Limb (tissue), 2 donors: ENCODE data around the gene TCF3.

ENCODE experiments used
- DNase-seq, 2 donors: peaks; one replicate each; pipeline ENCODE4 v3.0.0-alpha.2; 2016; ENCODE audit errors: extremely low spot score in 2 of 2

TCF3 gene

DNA sequence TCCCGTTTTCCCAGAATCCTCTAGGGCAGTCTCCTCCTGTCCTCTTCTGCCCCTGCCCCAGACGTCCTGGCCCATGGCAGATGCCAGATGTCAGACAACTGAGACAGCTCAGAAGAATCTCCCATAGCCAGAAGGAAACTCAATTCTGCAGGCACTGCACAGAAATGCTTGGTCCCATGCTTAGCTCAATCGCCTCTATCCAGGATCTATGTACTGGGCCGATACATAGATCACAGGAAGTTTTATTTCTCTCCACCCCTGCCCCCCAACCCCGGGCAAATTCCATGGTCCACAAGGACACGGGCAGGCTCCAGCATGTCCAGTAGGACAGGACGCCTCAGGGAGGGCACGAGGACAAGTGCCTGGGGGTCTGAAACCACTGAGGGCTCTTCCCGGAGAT is 64.5 kb downstream of the TCF3 start:
- DNase-seq: no peak

DNA sequence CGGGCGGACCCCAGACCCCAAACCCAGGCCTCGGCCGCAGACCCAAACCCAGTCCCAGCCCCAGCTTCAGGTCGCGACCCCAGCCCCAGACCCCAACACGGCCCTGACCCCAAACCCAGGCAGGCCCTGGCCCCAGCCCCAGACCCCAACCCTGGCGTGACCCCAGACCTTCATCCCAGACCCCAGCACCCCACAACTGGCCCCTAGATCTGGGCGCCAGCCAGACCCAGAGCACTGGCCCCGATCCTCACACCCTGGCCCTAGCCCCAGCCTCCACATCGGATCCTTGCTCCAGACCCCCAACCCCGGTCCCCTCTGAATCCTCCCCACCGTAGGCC is 67.2 kb downstream of the TCF3 start:
- DNase-seq: peak in 1 of 2 donors; percentile 24

DNA sequence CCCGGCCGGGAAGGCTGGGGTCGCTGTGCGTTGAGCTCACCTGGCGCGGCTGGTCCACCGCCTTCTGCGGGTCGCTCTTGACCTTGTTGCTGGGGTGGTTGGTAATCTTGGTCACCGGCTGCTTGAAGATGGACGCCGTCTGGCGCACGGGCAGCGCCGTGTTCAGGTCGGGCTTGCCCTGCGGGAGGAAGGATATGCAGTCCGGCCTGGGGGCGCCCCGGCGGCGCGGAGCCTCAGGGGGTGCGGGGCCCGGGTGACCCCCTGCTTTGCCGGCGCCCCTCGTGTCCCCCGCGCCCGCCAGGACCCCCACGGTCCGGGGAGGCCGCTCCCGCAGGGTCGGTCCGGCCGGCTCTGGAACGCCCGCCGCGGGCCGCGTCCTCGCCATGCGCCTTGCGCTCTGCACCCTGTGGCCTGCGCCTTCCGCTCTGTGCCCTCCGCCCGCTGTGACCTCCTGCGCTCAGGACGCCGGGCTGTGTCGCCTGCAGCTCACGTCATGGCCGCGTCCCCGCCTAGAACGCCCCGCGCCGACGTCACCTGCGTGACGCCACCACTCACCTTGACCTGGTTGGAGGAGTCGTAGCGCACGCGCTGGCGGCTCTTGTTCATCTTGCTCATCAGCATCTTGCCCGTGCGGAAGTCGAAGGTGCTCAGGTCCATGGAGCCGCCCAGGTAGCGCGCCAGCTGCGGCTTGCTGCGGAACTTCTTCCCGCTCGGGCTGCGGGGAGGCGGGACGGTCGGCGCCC is 67.7 kb downstream of the TCF3 start:
- peak in 1 of 2 donors; percentile 27 for DNase-seq

DNA sequence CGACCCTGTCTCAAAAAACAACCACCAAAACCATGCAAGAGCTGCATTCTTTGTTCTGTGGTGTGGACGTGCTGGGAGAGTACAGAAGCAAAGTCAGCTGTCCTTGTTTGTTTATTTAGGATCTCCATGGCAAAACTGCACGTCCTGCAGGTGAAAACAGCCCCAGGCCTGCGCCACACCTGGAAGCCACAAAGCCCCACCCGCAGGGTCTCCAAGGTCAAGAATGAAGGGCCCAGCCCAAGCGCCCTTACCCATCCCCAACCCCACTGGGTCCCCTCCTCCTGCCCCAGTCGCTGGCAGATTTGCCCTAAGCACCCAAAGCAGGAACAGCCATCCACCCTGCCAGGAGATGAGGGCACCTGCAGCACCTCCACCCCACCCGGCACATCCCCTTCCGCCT is 70.2 kb downstream of the TCF3 start:
- DNase-seq: peak in 1 of 2 donors; percentile 26

DNA sequence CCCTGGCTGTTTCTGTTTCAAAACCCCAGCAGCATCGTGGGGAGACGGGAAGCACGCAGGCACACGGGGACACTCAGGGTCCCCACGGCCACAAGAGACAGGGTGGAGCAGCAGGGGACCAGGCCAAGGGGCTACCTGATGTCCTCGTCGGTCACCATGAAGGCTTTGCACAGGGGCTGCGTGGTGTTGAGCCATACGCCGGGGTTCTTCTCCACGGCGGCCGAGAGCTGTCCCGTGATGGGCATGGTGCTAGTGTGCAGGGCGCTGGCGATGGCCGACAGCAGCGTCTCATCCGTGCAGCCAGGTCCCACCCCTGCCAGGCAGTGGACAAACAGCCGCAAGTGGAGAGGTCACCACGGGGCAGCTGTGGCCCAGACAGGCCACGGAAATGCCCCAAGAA is 71.5 kb downstream of the TCF3 start:
- DNase-seq: no peak

DNA sequence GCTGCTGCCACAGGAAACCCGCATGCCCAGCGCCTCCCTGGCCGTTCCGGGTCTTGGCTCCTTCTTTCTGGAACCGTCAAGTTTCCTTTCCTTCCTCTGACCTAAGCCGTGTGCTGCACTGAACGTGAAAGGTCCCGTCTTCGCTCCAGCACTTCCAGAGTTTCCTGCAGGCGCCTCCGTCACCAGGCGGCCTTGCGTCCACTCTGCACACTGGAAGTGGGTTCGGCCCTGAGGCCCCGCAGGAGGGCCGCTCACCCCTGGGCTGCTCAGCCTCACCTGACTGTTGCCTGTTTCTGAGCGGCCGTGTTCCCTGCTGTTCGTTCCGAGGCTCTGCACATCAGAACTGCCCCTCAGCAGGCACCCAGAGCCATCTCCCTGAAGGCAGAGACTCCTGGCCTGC is 72.0 kb downstream of the TCF3 start:
- DNase-seq: no peak

DNA sequence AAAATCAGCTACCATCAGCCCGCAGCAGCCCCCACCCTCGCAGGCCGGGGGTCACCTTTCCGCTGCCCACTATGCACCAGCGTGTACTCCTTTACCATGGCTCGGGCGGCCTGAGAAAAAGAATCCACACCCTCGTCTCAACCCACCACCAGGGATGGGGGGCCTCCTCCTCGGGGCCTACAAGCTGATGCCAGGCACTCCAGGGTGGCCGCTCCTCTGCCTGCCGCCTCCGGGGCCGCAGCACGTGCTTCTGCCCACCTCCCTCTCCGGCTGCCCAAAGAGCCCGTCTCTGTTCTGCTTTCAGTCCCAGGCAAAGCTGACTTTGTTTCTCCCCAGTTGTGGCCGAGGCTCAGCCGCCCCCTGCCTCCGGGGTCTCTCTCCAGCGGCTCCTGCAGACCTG is 73.2 kb downstream of the TCF3 start:
- DNase-seq: no peak

DNA sequence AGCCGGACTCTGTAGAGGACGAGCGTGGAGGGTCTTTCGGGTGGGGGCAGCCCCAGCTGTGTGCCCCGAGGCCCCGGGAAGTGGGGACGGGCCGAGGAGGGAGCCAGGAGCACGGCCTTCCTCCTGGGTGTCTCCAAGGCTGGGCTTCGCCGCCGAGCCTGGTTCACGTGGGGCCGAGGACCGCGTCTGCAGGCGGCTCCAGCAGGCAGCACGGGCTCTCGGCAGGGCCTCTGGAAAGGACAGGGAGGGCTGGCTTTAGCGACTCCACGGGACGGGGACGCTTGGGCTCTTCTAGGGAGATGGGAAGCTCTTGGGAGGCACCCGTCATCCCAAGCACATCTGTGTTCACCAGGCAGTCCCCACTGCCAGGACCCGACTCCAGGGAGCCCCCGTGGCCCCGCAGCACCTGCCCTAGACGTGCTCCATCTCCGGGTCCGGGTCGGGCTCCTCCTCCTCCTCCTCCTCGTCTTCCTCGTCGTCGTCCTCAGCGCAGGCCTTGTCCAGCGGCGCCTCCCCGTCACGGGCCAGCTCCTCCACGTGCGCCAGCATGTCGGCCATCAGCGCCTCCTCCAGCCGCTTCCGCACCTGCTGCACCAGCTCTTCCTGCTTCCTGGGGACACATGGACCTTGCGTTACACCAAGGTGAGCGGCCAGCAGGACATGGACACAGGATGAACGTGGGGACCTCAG is 74.3 kb downstream of the TCF3 start:
- peak in 1 of 2 donors; percentile 28 for DNase-seq

DNA sequence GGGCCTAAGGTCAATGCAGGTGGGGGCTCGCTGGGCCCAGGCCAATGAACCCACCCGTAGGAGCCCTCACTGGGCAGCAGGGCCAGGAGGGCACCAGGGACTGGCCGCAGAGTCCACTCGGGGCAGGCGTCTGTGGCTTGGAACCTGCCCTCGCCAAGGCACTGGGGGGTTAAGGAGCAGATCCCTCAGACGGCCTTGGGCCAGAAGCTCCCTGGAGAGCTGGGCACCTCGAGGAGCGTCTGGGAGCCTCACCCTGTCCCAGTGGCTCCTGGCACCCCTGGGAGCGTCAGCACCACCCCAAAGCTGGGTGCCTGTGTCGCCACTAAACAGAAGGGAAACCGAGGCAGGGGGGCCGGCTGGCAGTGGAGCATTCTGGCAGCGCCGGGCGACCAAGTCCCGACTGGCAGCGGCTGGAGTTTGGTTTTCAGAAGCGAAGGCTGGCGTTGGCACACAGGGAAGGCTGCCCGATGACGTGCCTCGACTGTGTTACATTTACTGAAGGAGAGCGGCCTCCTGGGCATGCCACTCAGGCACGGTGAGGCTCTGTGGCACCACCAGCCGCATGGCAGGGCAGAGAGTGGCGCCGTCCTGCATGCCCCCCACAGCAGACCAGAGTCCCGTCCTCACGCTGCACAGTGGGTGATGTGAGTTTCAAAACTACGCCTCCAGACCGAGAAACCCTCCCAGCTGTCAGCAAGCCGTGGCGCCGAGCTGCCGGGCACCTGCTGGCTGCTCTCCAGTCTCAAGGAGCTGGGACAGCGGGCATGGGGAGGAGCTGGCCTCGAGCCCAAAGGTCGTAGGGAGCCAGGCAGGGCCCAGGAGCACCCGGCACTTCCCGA is 75.1 kb downstream of the TCF3 start:
- no peak for DNase-seq

DNA sequence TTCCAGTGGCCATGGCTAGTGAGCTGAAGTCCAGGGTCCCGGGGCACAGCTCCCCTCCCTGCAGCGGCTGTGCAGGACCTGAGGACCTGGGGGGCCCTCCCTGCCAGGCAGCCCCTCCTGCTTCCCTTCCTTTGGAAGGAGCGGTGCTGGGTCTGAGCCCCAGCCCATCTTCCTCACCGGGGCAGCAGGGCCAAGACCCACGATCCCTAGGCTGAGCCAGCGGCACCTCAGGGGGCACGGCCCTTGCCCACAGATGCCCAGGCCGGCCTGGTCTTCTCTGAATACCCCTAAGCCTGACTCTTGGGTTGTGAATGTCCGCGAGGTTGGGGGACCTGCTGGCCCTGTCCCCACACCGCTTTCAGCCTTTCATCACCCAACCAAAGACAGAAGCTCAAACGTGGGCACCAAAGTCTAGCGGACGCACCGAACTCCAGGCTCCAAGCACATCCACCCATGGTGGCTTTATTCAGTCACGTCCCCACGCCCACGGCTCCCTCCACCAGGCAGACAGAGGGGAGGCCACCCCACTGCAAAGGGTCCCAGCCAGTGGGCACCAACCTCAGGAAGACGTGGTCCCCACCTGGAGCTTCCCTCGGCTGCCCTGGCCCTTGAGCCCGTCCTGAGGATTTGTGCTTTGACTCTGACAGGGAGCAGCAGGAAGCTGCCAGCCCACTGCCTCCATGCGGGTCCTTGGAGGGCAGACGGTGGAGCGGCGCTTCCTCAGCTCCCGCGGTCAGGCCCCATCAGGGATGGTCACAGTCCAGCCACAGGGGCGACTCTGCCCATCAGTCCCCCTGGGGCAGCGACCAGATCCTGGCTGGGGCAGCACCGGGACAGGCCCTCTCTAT is 75.9 kb downstream of the TCF3 start:
- peak in 1 of 2 donors; percentile 23 for DNase-seq

DNA sequence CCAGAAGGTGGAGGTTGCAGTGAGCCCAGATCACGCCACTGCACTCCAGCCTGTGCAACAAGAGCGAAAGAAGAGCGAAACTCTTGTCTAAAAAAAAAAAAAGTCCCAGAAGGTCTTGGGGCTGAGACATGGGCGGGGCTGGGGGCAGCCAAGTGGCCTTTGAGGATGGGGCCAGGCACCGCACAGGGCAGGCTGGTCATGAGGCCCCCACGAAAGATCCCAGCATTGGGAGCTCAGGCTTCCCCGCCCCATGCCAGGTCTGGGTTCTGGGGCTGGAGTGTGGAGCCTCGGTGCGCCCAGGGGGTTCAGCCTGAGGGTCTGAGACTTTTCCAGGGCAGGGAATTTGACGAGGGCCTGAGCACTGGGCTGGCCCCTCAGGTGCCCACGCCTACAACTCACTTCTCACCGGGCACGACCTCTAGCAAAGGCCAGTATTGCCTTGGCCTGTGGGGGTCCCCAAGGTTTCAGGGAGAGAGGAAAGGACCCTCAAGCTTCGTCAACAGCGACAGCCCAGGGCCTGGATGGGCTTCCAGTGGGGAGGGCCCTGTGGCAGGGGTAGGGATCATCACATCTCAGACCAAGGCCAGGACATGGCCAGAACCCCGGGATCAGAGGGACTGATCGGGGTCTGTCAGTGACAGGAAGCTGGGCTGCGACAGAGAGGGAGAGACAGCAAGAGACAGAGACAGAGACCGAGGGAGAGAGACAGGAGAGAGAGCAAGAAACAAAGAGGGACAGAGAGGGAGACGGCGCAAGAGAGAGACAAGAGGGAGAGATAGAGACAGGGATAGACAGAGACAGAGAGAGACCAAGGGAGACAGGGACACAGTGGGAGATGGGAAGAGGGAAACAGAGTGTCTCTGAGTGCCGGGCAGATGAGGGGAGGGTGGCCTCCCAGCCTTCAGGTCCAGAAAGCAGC is 76.8 kb downstream of the TCF3 start:
- DNase-seq: peak in 1 of 2 donors; percentile 23

DNA sequence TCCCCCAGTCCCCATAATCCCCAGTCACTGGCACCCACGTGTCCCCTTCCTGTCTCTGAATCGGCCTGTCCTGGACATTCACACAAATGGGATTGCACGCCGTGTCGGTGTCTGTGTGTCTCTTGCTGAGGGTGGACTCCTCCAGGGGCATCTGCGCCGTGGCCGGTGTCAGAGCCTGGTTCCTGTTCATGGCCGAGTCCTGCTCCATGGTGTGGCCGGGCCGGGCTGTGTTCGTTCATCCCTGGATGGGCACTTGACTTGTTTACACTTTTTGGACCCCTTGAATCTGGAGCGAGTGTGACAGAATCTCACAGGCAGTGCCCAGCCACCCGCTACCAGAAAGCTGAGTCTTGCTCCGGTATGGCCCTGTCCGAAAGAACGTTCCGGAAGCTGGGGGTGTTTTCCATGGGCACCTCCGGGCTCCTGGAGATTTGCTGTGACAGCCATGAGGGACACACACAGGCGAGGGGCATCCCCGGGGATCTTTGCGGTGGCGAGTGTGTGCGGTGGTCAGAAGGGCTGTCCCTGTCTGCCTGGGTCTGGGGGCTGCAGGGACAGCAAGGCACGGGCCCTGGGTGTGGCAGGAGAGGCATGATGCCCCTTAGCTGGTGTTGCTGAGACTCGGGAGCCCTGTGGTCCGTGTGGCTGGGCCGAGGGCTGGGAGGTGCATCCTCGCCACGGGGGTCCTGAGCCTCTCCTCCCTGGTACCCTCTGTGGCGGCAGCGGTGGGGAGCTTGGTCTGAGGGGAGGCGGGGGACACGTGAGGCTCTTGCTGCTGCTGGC is 77.9 kb downstream of the TCF3 start:
- DNase-seq: no peak

DNA sequence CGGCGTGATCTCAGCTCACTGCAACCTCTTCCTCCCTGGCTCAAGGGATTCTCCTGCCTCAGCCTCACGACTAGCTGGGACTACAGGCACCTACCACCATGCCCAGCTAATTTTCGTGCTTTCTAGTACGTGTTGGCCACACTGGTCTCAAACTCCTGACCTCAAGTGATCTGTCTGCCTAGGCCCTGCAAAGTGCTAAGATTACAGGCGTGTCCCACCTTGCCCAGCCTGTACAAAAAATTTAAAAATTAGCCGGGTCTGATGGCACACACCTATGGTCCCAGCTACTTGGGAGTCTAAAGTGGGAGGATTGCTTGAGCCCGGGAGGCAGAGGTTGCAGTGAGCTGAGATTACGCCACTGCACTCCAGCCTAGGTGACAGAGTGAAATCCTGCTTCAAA is 79.6 kb downstream of the TCF3 start:
- DNase-seq: no peak

DNA sequence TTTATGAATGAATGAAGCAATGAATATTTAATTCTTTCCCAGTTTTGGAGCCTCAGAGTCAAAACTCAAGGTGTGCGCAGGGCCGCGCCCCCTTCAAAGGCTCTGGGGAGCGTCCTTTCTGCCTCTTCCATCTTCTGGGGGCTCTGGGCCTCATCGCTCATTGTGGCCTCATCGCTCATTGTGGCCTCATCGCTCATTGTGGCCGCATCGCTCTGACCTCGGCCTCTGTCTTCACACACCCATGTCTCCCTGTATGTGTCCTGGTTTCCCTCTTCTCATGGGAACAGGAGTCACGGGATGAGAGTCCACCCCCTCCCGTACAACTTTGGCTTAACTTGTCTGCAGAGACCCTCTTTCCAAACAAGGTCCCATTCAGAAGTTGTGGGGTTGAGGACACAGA is 81.1 kb downstream of the TCF3 start:
- no peak for DNase-seq

DNA sequence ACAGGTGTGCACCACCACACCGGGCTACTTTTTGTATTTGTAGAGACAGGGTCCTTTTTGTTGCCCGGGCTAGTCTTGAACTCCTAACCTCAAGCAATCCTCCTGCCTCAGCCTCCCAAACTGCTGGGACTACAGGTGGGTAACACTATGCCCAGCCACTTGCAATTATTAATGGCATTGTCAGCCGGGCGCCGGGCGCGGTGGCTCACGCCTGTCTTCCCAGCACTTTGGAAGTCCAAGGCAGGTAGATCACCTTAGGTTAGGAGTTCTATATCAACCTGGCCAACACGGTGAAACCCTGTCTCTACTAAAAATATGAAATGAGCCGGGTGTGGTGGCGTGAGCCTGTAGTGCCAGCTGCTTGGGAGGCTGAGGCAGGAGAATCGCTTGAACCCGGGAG is 81.6 kb downstream of the TCF3 start:
- DNase-seq: no peak

DNA sequence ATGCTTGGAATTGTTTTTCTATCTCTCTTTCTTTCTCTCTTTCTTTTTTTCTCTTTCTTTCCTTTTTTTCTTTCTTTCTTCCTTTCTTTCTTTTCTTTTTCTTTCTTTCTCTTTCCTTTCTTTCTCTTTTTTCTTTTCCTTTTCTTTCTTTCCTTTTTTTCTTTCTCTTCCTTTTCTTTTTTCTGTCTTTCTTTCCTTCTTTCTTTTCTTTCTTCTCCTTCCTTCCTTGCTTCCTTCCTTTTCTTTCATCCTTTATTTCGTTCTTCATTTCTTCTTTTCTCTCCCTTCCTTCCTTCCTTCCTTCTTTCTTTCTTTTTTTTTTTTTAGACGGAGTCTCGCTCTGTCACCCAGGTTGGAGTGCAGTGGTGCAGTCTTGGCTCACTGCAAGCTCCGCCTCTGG is 82.4 kb downstream of the TCF3 start:
- no peak for DNase-seq

DNA sequence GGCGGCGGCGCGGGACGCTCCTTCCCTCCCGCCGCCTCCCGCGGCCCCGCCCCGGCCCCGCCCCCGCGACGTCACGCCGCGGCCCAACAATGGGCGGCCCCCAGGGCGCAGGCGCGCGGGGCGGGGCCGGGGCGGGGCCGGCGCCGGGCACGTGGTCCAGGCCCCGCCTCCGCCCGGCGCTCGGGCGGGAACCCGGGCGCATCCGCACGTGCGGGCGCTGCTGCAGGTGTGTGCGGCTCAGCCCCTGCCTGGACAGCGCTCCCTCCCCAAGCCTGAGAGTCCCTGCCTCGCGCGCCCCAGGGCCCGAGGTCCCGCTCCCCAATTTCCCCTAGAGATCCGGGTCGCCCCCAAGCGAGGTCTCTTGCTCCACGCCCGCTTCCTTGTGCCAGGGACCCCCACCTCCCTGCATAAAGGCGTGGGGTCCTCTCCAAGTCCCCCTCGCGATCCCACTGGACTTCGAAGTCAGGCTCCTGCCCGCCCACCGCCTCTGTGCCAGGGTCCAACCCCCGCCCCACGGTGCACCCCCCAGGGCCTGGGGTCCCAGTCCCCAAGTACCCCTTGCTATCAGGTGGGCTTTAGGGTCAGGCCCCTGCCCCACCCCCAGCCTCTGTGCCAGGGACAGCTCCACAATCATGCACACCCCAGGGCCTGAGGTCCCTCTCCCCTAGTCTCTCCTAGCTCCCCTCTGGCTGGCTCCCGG is 83.9 kb downstream of the TCF3 start, which contains the start of gene MEX3D:
MEX3D (minus strand) TSS at position 6 of the 700 bp plus-strand sequence. CDS start 267 bp downstream, outside the sequence.
- peak; percentile 49 to 88 for DNase-seq

DNA sequence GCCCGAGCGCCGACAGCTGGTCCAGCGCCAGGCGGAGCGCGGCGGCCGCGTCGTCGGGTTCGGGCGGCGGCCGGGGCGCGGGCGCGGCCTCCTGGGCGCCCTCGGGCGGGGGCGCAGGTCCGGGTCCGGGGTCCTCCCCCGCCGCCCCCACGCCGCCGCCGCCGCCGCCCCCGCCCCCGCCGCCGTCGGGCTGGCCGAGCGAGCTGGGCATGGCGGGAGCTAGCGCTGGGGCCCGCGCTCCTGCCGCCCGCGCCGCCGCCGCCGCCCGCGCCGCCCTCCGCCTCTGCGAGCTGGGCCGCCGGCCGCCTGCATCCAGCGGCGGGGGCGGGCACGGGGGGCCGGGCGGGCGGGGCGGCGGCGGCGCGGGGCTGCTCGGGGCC is 84.6 kb downstream of the TCF3 start:
- no peak for DNase-seq
